NCI-H82 (cell line): ENCODE results near the gene COL4A2.

Source experiments
- DNase-seq: peaks from one replicate; lab custom pipeline; 2025; lab: John Stamatoyannopoulos, UW

Gene COL4A2

GRCh38 chr13:110339975-110340550, 33.0 kb downstream of the COL4A2 start:
- DNase-seq = no peak

GRCh38 chr13:110340812-110341444, 33.8 kb downstream of the COL4A2 start:
- no peak for DNase-seq

DNA sequence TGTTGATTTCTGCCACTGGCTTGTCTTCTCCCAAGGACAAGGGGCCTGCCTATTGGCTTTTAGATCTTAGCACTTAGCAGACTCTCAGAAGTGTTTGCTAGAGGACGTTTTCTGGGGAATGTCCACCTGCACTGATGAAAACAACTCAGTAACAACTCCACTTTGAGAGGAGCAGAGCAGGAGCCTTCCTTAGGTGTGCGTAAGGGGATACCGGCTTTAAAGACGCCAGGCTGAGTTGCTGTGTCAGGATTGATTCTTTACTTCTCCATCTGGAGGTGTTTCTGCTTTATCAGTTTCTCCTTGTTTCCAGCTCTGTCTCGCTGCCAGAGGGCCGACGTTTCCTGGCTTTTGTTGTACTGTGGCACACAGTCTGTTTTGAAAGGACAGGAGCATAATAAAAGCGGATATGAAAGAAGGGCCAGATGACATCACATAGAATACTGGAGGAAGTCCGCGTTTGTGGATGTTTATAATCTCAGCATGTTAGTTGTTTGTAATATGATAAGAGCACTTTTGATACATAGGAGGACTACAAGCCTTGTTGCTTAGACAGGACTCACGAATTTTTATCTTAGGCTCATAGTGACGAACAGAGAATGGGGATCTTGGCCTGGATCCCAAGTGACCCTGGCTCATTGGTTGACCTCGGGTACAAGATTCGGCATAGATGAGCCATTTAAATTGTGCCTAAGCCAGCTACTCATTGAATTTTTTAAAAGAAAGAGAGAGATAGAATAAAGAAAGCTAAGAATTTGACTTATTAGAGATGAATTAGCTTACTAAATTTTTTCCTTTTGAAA, 34.6 kb downstream of the COL4A2 start:
- DNase-seq = no peak

DNA sequence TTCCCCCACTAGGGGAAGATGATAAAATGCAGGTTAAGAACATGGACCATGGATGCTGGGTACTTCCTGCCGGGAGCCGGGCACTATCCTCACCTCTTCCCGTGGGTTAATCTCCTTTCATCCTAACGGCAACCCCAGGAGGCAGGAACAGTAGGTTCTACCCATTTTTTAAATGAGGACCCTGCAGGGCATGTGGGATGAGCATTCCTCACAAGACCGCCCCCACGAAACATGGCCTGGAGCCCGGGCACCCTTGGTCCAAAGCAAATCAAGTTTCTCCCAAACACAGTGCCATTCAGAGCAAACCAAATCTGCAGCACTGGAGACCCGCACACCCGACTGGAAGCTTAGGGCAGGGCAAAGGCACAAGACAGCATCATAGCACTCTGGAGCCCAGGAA, 35.4 kb downstream of the COL4A2 start:
- no peak for DNase-seq

DNA sequence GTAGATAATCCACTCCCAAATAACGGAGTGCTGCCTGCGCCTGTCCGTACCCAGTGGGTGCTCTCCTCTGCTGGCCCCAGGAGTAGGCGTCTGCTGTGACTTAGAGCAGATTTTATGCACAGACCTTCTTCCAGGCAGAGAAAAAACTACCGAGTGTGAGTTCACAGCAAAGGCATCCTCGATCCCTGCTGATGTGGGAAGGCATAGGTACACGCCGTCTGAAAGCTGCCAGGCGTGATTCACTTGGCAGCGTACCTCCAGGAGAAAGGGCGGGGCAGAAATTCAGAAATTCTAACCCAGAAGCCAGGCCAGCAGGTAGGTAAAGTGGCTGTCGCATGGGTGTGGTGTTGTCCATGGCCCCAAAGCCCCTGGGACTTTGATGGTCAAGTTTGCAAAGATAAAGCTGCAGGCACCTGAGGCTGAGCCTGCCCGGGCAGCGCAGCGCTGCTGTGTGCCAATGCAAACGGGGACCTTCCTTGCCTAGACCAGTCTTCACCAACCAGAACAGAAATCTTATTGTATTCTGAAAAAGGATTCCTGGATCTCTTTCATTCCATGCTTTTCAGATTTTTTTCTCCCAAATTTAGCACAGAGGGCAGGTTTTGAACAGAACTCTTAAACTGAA, 36.3 kb downstream of the COL4A2 start:
- DNase-seq = no peak

- DNase-seq = no peak
Measured at GRCh38 chr13:110344320-110344719, 37.2 kb downstream of the COL4A2 start.

GRCh38 chr13:110345266-110345665, 38.2 kb downstream of the COL4A2 start:
- DNase-seq = no peak

DNA sequence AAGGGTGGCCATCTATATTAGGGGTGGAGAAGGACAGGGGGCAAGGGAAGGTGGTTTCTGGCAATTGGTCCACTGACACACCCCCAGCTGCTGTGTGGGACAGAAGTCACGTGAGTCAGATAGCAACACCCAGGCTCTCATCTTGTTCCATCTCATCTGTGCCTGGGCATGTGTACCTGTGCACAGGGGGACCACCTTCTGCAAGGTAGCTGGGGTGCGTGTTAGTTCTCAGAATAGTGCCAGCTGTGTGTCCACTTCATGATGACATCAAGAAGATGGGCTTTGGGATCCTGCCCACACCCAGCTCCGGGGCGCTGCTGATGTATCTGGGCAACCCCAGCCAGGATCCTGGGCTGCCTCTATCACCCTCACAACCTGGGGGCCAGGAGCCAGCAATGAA, 38.6 kb downstream of the COL4A2 start:
- DNase-seq = no peak

DNA sequence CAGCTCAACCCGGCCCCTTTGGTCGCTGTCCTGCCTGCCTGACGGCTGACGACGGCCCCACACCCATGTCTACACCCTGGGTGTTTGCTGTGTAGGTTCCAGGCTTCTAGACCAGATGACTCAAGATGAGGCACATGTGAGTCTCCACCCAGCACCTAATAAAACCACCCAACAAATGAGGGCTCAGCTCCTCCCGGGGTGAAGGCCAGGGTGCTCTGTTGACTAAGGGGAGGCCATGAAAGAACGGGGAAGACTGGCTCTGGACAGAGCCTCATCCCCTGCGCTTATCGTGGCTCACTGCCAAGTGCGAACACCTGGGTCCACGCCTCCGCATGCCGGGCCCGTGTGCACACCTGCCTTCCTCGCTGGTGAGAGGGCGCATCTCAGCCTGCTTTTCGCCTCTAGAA, 39.6 kb downstream of the COL4A2 start:
- DNase-seq = no peak

DNA sequence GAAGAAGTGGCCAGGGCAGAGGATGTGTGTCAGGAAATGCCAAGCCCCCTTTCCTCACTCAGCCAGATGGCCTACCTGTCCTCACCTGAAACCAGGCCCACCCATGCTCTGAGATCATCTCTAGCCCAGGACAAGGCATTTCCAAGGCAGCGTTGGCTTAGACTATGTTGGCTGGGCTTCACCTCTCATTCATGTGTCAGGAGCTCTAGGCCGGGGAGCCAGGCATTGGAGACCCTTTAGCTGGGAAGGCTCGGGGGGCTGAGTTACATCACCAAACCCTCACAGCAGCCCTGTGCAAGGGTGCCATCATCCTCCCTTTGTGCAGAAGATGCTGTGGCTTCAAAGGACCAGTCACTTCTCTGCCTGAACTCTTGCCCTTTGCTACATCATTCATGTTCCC, 40.0 kb downstream of the COL4A2 start:
- DNase-seq = no peak

DNA sequence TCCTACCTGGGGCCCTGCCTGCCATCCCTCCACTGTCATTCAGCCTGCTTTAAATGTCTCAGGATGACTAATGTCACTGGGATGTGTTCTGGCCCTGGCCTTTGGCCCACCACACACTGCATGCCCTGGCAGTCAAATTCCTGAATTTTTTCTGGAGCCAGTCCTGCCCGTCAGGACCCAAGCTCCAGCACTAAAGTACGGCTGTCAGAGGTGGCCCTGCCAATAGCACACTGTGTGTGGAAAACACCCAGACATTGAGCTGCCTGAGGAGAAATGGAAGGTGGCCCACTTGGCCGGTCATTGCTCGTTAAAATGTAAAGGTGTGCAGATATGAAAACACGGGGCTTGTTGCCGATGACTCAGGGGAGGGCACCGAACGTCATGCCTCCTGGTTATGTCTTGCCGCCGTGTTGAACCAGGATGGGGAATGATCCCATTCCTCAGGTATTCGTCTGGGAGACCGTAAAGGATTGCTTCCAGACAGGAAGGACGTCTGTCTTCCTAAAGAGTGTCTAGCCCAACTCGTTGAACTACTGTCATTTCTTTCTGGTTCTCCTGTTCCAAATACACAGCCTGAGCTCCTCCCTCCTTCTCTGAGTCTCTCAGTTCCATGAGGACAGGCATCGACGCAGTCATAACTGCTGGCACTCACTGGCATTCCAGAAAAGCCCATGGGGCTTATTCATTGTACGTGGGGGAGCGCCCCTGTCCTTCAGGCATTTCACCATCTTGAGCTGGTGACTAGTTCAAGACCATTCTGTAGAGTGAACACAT, 40.6 kb downstream of the COL4A2 start:
- DNase-seq = no peak

- DNase-seq = no peak
Measured at GRCh38 chr13:110348309-110349105, 41.4 kb downstream of the COL4A2 start.

DNA sequence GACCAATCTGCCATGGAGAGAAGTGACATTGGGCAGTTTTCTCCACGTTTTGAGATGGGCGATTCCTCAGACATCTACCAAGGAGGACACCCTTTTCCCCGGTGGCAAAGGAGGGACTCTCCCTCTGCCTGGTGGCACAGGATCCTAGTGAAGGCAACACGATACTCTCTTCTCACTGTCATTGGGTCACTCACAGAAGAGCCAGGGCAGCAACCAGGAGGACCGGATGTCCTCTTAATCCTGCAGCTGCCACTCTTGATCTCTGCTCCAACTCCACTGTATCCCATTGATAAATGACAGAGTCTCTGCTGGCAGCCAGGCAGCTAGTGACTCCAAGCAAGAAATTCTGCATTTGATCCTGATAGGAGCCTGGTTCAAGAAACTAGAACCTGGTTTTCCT, 42.2 kb downstream of the COL4A2 start:
- peak; percentile 35 for DNase-seq

- no peak for DNase-seq
Measured at GRCh38 chr13:110350049-110350448, 43.0 kb downstream of the COL4A2 start.

GRCh38 chr13:110350509-110350908, 43.4 kb downstream of the COL4A2 start:
- no peak for DNase-seq

- DNase-seq = no peak
Measured at GRCh38 chr13:110351636-110352420, 44.7 kb downstream of the COL4A2 start.

GRCh38 chr13:110352735-110353134, 45.7 kb downstream of the COL4A2 start:
- DNase-seq = no peak

- DNase-seq = no peak
Measured at GRCh38 chr13:110353339-110353977, 46.4 kb downstream of the COL4A2 start.

- no peak for DNase-seq
Measured at GRCh38 chr13:110354123-110354627, 47.1 kb downstream of the COL4A2 start.
